Neuronal stem cell (in vitro differentiated cells): Measurements from ENCODE around the gene AZIN2.

Experiments
- DNase-seq: peaks from one replicate; pipeline ENCODE4 v3.0.0-alpha.2; 2013; ENCODE audit warnings: low spot score
- H2AFZ ChIP-seq: one replicate; pipeline ENCODE4 v1.6.1; 2013; ENCODE audit warnings: mild to moderate bottlenecking, low read length, inconsistent platforms
- H2AK5ac ChIP-seq: 2 replicates; pipeline ENCODE4 v1.6.1; 2013; ENCODE audit warnings: low read depth, mild to moderate bottlenecking, inconsistent platforms, low read length, moderate library complexity, mixed read lengths
- H2BK120ac ChIP-seq: 2 replicates; pipeline ENCODE4 v1.6.1; 2013; ENCODE audit warnings: low read depth, mild to moderate bottlenecking, inconsistent platforms, low read length, moderate library complexity, mixed read lengths
- H2BK12ac ChIP-seq: one replicate; pipeline ENCODE4 v1.6.1; 2013; ENCODE audit warnings: low read length, inconsistent platforms
- H2BK15ac ChIP-seq: 2 replicates; pipeline ENCODE4 v1.6.1; 2013; ENCODE audit warnings: mild to moderate bottlenecking, low read length, inconsistent platforms, mixed read lengths
- H2BK5ac ChIP-seq: one replicate; pipeline ENCODE4 v1.6.1; 2013; ENCODE audit warnings: inconsistent platforms, mild to moderate bottlenecking, low read length, moderate library complexity
- H3K14ac ChIP-seq: one replicate; pipeline ENCODE4 v1.6.1; 2013; ENCODE audit warnings: low read length, inconsistent platforms
- H3K18ac ChIP-seq: 2 replicates; pipeline ENCODE4 v1.6.1; 2013; ENCODE audit warnings: low read length, inconsistent platforms
- H3K23ac ChIP-seq: 2 replicates; pipeline ENCODE4 v1.6.1; 2013; ENCODE audit warnings: low read depth, mild to moderate bottlenecking, mixed read lengths, low read length, inconsistent platforms; ENCODE audit not compliant: poor library complexity
- H3K27ac ChIP-seq: replicated peaks from 3 replicates; pipeline ENCODE4 v1.5.1; 2013; ENCODE audit warnings: low read length, inconsistent platforms
- H3K27me3 ChIP-seq, 3 experiments: 2 replicates each; pipeline ENCODE4 v1.6.1; 2013; ENCODE audit warnings: low read length in 3 of 3, mild to moderate bottlenecking in 2 of 3, inconsistent platforms in 1 of 3, low read depth in 1 of 3, mixed read lengths in 1 of 3, moderate library complexity in 1 of 3; ENCODE audit not compliant: control insufficient read depth in 3 of 3, insufficient read depth in 3 of 3
- H3K36me3 ChIP-seq, 2 donors: replicated peaks in 1 of 2; 2 replicates each; pipeline ENCODE4 v1.6.1; 2013; ENCODE audit warnings: low read length in 2 of 2; ENCODE audit not compliant: control insufficient read depth in 2 of 2, insufficient read depth in 2 of 2
- H3K4ac ChIP-seq: 2 replicates; pipeline ENCODE4 v1.6.1; 2013; ENCODE audit warnings: inconsistent platforms, mild to moderate bottlenecking, low read length, moderate library complexity
- H3K4me1 ChIP-seq, 2 donors: 1 replicate in 1 of 2; 2 replicates in 1 of 2; pipeline ENCODE4 v1.6.1; 2013; ENCODE audit warnings: low read length in 2 of 2, low read depth in 1 of 2; ENCODE audit not compliant: control insufficient read depth in 2 of 2, insufficient read depth in 1 of 2
- H3K4me2 ChIP-seq: one replicate; pipeline ENCODE4 v1.6.1; 2013; ENCODE audit warnings: mild to moderate bottlenecking, low read length, inconsistent platforms; ENCODE audit not compliant: insufficient read depth, poor library complexity, severe bottlenecking
- H3K4me3 ChIP-seq, 2 donors: 2 replicates each; pipeline ENCODE4 v1.5.1; 2013; ENCODE audit warnings: low read length in 2 of 2, mild to moderate bottlenecking in 2 of 2, inconsistent platforms in 1 of 2, moderate library complexity in 1 of 2
- H3K79me1 ChIP-seq: one replicate; pipeline ENCODE4 v1.6.1; 2013; ENCODE audit warnings: low read depth, mild to moderate bottlenecking, inconsistent platforms, low read length, moderate library complexity
- H3K9ac ChIP-seq: one replicate; pipeline ENCODE4 v1.6.1; 2013; ENCODE audit warnings: mild to moderate bottlenecking, low read depth, low read length, inconsistent platforms; ENCODE audit not compliant: poor library complexity
- H3K9me3 ChIP-seq, 2 donors: replicated peaks in 1 of 2; 2 replicates each; pipeline versions ENCODE3 to v1.6.1; 2013; ENCODE audit warnings: low read length in 2 of 2, mild to moderate bottlenecking in 2 of 2, inconsistent platforms in 1 of 2, low read depth in 1 of 2, mixed read lengths in 1 of 2, moderate library complexity in 1 of 2; ENCODE audit not compliant: control insufficient read depth in 2 of 2, insufficient read depth in 1 of 2
- H4K8ac ChIP-seq: one replicate; pipeline ENCODE4 v1.6.1; 2013; ENCODE audit warnings: low read depth, mild to moderate bottlenecking, inconsistent platforms, low read length, moderate library complexity
- H4K91ac ChIP-seq: one replicate; pipeline ENCODE4 v1.6.1; 2013; ENCODE audit warnings: low read length, low read depth, mild to moderate bottlenecking, inconsistent platforms; ENCODE audit not compliant: poor library complexity
- WGBS, 2 donors: extraction: QIAGEN DNeasy Blood & Tissue Kit; methylation state at CpG; one replicate each; pipeline ENCODE4 v1.1.7; 2013; ENCODE audit warnings: missing lambda C conversion rate in 2 of 2, mixed read lengths in 1 of 2; ENCODE audit not compliant: insufficient read length in 2 of 2, insufficient replicate concordance in 1 of 2; ENCODE audit errors: extremely low coverage in 2 of 2; 5-methylcytosine and 5-hydroxymethylcytosine counted together

Gene AZIN2

DNA sequence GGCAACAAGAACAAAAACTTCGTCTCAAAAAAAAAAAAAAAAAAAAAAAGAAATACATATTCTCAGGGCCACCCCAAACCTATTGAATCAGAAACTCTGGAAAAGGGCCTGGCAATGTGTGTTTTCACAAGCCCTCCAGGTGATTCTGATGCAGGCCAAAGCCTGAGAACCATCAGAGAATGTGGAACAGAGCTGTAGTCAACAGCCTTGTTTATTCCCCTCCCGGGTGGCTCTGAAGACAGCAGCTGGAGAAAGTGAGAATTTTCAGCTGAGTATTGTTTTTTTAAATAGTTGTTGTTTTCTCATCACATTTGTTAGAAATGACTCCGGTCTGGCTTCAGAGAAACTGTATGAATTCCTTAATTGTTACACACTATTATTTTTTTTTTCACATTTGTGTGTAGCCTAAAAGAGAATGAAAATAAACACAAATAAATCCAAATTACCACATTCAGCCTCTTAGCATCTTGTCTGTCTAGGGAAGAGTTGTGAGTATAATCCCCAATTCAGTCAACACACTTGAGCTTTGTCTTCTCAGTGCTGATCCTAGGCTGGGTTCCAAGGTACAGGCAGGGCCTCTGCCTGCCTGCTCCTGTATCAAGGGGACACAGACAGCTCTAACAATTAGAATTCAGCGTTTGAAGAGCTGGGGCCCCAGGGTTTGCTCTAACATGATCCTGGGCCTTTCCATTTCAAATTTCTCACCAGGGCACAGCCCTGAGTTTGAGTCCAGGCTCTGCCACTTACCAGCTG is 6.6 kb upstream of the AZIN2 start:
- Histone ChIP-seq H3K4me2 (no peak overlapping the region), H2BK15ac (no peak overlapping the region), H3K36me3 (no peaks in the 10 kb centered on the region), H2BK5ac (no peak overlapping the region), H3K14ac (no peak overlapping the region), H3K4me3 (no peak overlapping the region), H3K27me3 (no peaks in the 10 kb centered on the region), H2BK12ac (no peak overlapping the region), H2AK5ac (no peak overlapping the region), H3K23ac (no peak overlapping the region), H3K9me3 (no peaks in the 10 kb centered on the region), H4K8ac (no peak overlapping the region), H3K79me1 (no peaks in the 10 kb centered on the region), H3K27ac (no peak overlapping the region), H3K4ac (no peak overlapping the region), H2BK120ac (no peak overlapping the region), H3K18ac (no peak overlapping the region), H3K4me1 (peaks cover 0 to 6% of the 10 kb centered on the region in 2 donors), H3K9ac (no peak overlapping the region), H4K91ac (no peak overlapping the region), H2AFZ (no peak overlapping the region)
- DNase-seq, result no peak
- no CpG with 5 or more reads among the region's 4 CpGs for WGBS, 2 donors

DNA sequence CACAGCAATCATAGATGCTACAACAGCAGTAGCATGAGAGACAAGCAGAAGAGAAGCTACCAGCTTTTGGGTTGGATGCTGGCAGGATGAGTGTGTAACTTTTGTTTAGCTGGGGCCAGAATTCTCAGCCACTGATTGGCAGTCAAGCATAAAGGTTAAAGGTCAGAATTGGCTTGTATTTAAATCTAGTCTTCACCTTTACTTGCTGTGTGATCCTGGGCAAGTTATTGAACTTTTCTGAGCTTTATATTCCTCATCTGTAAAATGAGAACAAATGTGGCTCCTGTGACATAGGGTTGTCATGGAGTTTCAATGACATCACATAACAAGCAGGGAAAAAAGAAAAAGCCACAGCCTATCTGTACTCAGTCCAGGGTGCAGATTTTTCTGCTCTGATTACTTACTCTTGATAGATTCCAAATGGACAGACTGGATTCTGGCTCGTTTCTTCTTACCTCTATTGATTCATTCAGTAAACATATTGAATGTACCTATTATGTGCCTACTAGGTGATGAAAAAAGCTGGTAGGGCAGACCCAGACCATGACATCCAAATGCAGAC is 2.8 kb upstream of the AZIN2 start:
- Histone ChIP-seq H3K27me3 (peaks cover 0 to 19% (median 2%) of the 10 kb centered on the region in 3 experiments), H2BK5ac (no peak overlapping the region), H2AK5ac (no peak overlapping the region), H3K36me3 (no peaks in the 10 kb centered on the region), H3K4me3 (no peak overlapping the region), H3K9ac (no peak overlapping the region), H3K4me2 (no peak overlapping the region), H4K91ac (no peak overlapping the region), H3K4me1 (peaks cover 1 to 8% of the 10 kb centered on the region in 2 donors), H3K18ac (no peak overlapping the region), H2BK12ac (no peak overlapping the region), H3K23ac (no peak overlapping the region), H3K27ac (no peak overlapping the region), H3K4ac (no peak overlapping the region), H3K79me1 (no peaks in the 10 kb centered on the region), H3K14ac (no peak overlapping the region), H2BK15ac (no peak overlapping the region), H4K8ac (no peak overlapping the region), H3K9me3 (no peaks in the 10 kb centered on the region), H2BK120ac (no peak overlapping the region), H2AFZ (no peak overlapping the region)
- no CpG with 5 or more reads among the region's 1 CpG for WGBS, 2 donors
- no peak for DNase-seq

DNA sequence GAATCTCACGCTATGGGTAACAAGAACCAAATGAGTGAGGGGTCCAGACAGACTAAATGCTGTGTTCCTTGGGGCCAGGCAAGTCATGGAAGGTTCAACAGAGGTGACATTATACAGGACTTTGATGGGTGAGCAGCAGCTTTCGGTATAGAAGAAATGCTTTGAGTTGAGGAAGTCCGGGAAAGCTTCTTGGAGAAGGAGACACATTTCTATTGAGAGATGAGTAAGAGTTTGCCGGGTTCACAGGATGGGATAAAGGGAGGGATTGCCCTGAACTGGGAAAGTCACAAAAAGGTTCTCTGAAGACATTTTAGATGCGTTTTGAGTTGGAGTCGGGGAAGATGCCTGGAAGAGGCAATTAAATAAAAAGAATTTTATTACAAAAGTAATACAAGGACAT is 580 bp upstream of the AZIN2 start:
- Histone ChIP-seq H2BK12ac (no peak overlapping the region), H3K14ac (no peak overlapping the region), H2BK15ac (no peak overlapping the region), H2BK120ac (no peak overlapping the region), H2BK5ac (no peak overlapping the region), H3K36me3 (no peaks in the 10 kb centered on the region), H2AK5ac (no peak overlapping the region), H4K8ac (no peak overlapping the region), H3K4me1 (peaks cover 1 to 8% of the 10 kb centered on the region in 2 donors), H3K79me1 (no peaks in the 10 kb centered on the region), H3K18ac (no peak overlapping the region), H3K9ac (no peak overlapping the region), H3K27ac (no peak overlapping the region), H3K23ac (no peak overlapping the region), H3K27me3 (peaks cover 0 to 27% (median 2%) of the 10 kb centered on the region in 3 experiments), H2AFZ (peak overlapping the region; percentile 90), H4K91ac (no peak overlapping the region), H3K4me2 (peak overlapping the region; percentile 66), H3K9me3 (no peaks in the 10 kb centered on the region), H3K4me3 (peak overlapping the region; percentile 77 to 80), H3K4ac (no peak overlapping the region)
- DNase-seq, result no peak
- no CpG with 5 or more reads among the region's 6 CpGs for WGBS, 2 donors

DNA sequence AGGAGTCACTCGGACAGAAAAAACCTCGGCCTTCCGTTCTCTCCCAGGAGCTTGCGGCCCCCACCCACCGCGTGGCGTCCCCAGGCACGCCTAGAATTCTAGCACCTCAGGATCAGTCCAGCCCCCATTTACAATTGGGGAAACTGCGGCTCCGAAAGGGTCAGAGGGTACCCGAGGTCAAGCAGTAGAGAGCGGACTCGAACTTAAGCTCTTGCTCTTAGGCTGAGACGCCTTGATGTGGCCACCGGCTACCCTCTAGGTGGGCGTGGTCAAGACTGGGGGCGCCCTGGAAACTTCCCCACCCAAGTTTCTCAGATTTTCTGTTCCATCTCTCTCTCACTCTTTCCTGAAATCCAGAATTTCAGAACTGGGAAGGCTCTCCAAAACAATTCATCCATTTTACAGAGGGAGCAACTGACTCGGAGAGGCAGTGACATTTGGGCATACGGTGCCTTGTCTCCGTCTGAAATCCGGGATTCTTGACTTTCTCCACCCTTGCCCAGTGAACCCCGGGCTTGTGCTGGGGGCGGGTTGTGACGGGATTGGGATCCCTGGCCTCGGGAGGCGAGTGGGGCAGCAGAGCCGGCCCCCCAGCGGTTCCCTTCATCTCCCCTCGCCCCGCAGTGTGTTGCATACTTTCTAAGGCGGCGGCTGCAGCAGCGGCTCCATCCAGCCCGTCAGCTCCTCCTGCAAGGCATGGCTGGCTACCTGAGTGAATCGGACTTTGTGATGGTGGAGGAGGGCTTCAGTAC is 777 bp downstream of the AZIN2 start:
- peak overlapping the region; percentile 90 for H2AFZ ChIP-seq
- H3K9ac ChIP-seq, result peak overlapping the region; percentile 92
- peak overlapping the region; percentile 80 to 89 for H3K4me3 ChIP-seq
- H3K27me3 ChIP-seq, result peaks cover 0 to 29% (median 2%) of the 10 kb centered on the region in 3 experiments
- H2AK5ac ChIP-seq, result no peak overlapping the region
- H3K18ac ChIP-seq, result peak overlapping the region; percentile 78
- DNase-seq, result no peak
- no peak overlapping the region for H4K8ac ChIP-seq
- no peak overlapping the region for H2BK5ac ChIP-seq
- H2BK120ac ChIP-seq, result no peak overlapping the region
- no peak overlapping the region for H4K91ac ChIP-seq
- peak overlapping the region; percentile 9 for H2BK15ac ChIP-seq
- peak overlapping the region; percentile 70 for H3K23ac ChIP-seq
- H3K14ac ChIP-seq, result no peak overlapping the region
- peak overlapping the region; percentile 83 for H3K4me2 ChIP-seq
- WGBS, 2 donors, result no CpG with 5 or more reads among the region's 35 CpGs
- no peak overlapping the region for H3K27ac ChIP-seq
- no peaks in the 10 kb centered on the region for H3K79me1 ChIP-seq
- H3K4ac ChIP-seq, result no peak overlapping the region
- peaks cover 3 to 8% of the 10 kb centered on the region in 2 donors for H3K4me1 ChIP-seq
- H3K9me3 ChIP-seq, result no peaks in the 10 kb centered on the region
- no peaks in the 10 kb centered on the region for H3K36me3 ChIP-seq
- H2BK12ac ChIP-seq, result no peak overlapping the region
